HG03175 (cell line): Measurements from ENCODE around the gene ASAP2.

Experiments used
- ATAC-seq: cut with Tn5 transposase; IDR thresholded peaks from one replicate; pipeline ENCODE4 v1.9.1; 2021; ENCODE audit warnings: mild to moderate bottlenecking, moderate library complexity; ENCODE audit not compliant: unreplicated experiment

ASAP2 gene

GRCh38 chr2:9419541-9419940 is 212.9 kb downstream of the ASAP2 start:
- ATAC-seq: no peak

GRCh38 chr2:9420495-9420894 is 213.9 kb downstream of the ASAP2 start:
- ATAC-seq: no peak

GRCh38 chr2:9422321-9423099 is 215.9 kb downstream of the ASAP2 start:
- ATAC-seq: peak; percentile 41

- ATAC-seq: peak; percentile 90
These were observed 216.7 kb downstream of the ASAP2 start, which contains the start of the genes CPSF3 and ITGB1BP1 for GRCh38 chr2:9423100-9423921. CPSF3 (plus strand) TSS chr2:9423654; CDS start chr2:9423774, 120 bp downstream. ITGB1BP1 (minus strand) TSS chr2:9423528; CDS start chr2:9418697, 4,831 bp downstream.

- ATAC-seq: peak; percentile 4
These were observed 217.3 kb downstream of the ASAP2 start for GRCh38 chr2:9423922-9424272.

GRCh38 chr2:9424447-9425164 is 218.0 kb downstream of the ASAP2 start:
- ATAC-seq: no peak

GRCh38 chr2:9428965-9429577 is 222.5 kb downstream of the ASAP2 start:
- ATAC-seq: no peak

- ATAC-seq: no peak
These were observed 224.0 kb downstream of the ASAP2 start for GRCh38 chr2:9430316-9431293.

GRCh38 chr2:9434489-9434888 is 227.9 kb downstream of the ASAP2 start:
- ATAC-seq: no peak

GRCh38 chr2:9439536-9439935 is 232.9 kb downstream of the ASAP2 start:
- ATAC-seq: no peak

GRCh38 chr2:9440058-9440727 is 233.6 kb downstream of the ASAP2 start:
- no peak for ATAC-seq

- no peak for ATAC-seq
These were observed 234.9 kb downstream of the ASAP2 start for GRCh38 chr2:9441556-9441955.

GRCh38 chr2:9443526-9443925 is 236.9 kb downstream of the ASAP2 start:
- ATAC-seq: no peak

- no peak for ATAC-seq
These were observed 238.5 kb downstream of the ASAP2 start for GRCh38 chr2:9445089-9445488.

GRCh38 chr2:9451231-9451630 is 244.6 kb downstream of the ASAP2 start:
- ATAC-seq: no peak
